HG03520 (cell line): ENCODE data around the gene ING1.
"Not testable (repeated sequence)": the region's sequence is repeated elsewhere in the genome, so short reads cannot be mapped to it uniquely, and the experiment has no call there.

Source experiments
- ATAC-seq: cut with Tn5 transposase; IDR thresholded peaks from one replicate; pipeline ENCODE4 v1.9.1; 2021; ENCODE audit warnings: mild to moderate bottlenecking, moderate library complexity; ENCODE audit not compliant: unreplicated experiment

The ING1 gene

DNA sequence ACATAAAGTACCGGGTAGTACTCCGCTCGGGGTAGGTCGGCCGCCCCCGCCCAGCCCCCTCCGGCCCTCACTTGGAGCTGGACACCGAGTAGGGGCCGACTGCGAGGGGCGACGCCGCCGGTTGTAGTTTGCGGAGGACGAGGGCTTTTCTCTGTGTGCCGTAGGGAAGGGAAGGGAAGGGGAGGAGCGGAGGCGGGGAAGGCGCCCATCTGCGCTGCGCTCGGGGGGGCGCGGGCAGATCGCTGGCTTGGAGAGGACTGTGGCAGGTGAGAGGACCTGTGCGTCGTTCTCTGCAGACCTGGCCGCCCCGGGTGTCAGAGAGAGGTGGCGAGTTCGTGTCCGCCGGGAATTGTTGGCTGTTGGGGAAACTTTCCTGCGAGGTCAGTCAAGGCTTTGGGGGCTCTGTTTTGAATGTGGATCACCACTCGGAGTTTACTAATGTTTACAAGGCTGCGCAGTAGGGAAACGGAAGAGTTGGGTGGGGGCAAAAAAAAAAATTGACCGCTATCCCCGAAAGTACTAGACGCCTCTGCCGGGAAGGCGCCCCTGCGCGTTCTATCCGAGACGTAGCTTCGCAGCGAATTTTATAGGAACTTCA is 1.4 kb downstream of the ING1 start:
- ATAC-seq: no peak

DNA sequence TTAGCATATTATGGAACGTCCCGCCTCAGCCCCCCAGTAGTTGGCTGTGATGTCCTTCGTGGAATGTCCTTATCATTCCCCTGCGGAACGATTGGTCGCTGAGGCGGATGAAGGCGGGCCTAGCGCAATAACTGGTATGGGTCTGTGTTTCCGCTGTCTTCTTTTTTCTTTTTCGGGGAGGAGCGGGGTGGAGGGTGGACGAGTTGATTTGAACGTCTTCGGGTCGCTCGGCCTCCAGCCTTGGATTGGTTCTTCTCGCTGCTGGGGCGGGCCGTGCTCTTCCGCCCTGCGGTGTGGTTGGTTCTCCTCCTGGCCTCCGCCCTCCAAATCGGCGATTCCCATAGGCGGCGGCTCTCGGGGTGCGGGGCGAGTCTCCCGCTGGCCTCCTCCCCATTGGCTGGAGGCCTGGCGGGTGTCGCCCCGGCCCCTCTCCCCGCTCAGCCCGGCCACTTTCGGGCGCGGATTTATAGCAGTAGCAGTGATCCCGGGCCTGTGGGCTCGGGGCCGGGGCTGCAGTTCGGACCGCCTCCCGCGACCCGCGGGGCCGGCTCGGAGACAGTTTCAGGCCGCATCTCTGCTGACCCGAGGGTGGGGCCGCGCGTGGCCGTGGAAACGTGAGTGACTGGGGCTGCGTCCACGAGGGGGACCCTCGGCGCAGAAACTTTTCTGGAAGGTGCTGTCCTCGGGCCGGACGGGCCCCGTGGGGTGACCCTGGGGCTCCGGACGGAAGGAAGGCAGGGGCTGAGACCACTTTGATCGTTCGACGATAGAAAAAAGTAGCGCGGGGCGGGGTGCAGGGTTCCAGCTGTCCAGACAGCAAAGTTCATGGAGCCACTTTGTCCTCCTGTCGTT is 2.1 kb downstream of the ING1 start:
- peak; percentile 54 for ATAC-seq

DNA sequence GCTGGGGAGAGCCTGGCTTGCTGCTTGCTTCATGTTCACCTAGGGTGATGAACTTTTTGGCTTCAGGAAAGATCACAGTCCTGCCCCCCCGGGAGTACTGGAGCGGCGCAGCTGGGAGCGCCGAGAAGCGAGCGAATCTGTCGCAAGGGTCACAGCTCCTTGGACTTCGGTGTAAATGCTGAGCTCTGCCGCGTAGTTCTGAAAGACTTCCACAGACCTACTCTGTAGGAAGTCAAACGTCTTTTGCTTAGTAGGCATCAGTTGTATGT is 2.7 kb downstream of the ING1 start:
- ATAC-seq: no peak

DNA sequence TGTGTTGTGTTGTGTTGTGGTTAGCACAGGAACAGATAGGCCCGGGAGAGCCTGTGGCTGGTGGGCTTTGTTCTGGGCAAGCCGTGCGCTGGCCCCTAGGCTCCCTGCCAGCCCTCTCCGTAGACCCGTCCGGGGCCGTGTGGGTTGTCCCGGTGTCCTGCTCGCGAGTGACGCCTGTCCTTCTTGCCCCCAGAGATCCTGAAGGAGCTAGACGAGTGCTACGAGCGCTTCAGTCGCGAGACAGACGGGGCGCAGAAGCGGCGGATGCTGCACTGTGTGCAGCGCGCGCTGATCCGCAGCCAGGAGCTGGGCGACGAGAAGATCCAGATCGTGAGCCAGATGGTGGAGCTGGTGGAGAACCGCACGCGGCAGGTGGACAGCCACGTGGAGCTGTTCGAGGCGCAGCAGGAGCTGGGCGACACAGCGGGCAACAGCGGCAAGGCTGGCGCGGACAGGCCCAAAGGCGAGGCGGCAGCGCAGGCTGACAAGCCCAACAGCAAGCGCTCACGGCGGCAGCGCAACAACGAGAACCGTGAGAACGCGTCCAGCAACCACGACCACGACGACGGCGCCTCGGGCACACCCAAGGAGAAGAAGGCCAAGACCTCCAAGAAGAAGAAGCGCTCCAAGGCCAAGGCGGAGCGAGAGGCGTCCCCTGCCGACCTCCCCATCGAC is 5.7 kb downstream of the ING1 start:
- ATAC-seq: no peak

DNA sequence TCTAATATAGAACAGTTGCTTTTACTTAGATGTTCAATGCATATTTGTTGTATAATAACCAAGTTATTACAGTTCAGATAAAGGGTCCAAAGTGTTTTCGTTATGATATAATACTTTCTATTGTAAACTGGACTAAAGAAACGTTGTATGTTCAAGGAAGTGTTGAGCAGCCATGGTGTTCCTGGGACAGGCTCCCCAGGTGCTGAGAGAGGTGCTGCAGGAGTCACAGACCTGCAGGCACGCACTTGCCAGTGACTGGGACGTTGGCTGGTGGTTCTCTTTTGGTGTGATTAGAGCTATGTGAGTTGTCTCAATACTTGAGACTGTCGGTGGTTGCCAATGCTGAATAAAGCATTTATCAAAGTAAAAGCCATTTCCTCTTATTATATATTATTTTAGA is 9.5 kb downstream of the ING1 start:
- ATAC-seq: no peak

DNA sequence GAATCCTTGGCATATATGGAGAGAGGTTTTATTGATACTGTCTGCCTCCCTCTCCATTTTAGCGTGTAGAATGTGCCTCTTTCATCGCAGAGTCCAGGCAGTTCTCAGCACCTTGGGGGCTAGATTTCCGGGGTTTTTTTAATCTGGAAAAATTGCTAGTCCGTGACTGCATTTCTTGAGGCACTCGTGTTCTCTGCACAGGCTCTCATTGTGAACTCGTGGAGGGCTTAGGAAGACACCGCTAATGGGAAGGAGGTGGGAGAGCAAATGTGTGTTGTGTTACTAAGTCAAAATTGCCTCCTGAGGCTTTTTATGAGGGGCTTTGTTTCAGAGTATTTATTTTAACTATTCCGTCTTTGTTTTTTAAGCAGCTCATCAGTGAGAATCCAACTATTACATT is 10.1 kb downstream of the ING1 start:
- no peak for ATAC-seq

DNA sequence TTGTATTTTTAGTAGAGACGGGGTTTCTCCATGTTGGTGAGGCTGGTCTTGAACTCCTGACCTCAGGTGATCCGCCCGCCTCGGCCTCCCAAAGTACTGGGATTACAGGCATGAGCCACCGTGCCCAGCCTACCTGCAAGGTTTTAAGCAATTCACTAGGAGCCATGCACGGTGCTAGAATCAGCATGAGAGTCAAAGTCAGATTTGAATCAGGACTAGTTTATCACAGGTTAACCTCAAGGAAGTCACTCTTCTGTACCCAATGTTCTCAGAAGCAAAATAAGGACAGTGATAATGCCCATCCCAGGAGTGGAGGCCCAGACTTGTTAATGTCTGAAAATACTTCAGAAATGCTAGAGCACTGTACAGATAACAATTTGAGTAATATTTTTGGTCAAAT is 12.7 kb downstream of the ING1 start:
- ATAC-seq: not testable (repeated sequence)

DNA sequence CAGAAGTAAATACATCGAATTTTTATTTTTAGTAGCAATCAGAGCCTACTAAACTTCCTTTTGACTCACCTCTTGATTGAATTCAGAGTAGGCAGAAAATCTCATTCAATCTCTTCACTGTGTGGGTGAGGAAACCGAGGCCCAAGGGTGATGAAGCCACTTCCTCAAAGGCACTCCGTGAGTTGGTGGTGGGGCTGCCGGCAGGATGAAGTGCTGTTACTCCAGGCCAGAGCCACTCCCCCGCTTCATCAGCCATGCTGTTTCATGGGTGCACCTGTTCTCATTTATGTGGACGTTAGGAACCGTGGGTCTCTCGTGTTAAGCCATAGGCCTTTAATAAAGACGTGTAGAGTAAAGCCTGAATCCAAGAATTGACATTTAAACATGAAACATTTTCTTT is 13.2 kb downstream of the ING1 start:
- peak; percentile 76 for ATAC-seq

DNA sequence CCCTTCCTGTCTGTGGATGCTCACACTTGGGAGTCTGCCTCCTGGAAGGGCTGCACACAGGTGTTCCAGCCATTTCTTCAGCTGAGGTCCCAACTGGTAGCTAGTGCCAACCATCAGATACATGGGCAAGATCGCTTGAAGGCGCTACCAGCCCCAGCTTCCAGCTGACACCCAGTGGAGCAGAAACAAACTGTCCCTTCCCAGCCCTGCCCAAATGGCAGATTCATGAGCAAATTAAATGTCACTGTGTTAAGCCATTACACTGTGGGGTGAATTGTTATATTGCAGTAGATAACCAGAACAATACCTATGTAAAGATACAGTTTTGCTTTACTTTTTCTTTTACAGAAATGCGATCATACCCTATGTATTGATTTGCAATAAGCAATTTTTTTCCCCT is 17.6 kb downstream of the ING1 start:
- ATAC-seq: no peak

DNA sequence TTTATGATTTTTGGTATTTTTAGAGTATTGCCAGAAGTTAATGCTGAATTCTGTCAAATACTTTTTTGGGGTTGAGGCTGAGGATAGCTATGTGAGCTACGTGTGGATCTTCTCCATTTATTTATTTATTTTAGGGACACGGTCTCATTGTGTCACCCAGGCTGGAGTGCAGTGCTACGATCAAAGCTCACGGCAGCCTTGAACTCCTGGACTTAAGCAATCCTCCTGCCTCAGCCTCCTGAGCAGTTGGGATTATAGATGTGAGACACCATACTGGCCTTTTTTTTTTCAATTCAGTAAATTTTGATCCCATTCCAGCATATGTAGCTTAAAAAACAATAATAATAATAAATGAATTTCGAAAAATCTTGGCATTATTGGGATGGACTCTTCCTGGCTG is 21.1 kb downstream of the ING1 start:
- no peak for ATAC-seq

DNA sequence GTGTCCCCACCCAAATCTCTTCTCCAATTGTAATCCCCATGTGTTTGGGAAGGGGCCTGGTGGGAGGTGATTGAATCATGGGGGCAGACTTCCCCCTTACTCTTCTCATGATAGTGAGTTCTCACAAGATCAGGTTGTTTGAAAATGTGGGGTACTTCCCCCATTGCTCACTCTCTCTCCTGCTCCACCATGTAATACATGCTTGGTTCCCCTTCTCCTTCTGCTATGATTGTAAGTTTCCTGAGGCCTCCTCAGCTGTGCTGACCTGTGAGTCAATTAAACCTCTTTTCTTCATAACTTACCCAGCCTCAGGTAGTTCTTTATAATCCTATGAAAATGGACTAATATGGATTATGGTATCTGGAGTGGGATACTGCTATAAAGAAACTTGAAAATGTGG is 24.1 kb downstream of the ING1 start:
- no peak for ATAC-seq

DNA sequence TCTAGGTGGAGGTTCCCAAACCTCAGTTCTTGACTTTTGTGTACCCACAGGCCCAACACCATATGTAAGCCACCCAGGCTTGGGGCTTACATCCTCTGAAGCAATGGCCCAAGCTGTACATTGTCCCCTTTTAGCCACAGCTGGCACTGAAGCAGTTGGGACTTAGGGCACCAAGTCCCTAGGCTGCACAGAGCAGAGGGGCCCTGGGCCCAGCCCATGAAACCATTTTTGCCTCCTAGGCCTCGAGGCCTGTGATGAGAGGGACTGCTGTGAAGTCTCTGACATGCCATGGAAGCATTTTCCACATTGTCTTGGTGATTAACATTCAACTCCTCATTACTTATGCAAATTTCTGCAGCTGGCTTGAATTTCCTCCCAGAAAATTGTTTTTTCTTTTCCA is 30.2 kb downstream of the ING1 start:
- ATAC-seq: no peak

DNA sequence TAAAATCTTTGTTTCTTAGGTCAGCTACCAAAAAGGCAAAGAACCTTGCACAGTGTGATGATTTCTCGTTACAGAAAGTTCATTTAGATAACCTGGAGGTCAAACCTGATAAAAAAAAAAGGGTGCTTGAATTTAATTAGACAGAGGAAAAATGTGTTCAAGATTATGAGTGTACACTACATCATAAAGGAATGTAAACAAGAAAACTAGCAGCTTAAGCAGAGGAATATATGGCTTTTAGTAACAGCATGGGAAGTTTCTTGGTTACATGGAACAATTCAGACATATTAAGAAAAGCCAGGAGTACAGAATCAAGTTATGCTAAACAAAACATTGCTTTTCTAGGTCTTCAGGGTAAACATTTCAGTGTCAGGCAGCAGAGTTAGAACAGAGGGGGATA is 32.9 kb downstream of the ING1 start:
- ATAC-seq: no peak

DNA sequence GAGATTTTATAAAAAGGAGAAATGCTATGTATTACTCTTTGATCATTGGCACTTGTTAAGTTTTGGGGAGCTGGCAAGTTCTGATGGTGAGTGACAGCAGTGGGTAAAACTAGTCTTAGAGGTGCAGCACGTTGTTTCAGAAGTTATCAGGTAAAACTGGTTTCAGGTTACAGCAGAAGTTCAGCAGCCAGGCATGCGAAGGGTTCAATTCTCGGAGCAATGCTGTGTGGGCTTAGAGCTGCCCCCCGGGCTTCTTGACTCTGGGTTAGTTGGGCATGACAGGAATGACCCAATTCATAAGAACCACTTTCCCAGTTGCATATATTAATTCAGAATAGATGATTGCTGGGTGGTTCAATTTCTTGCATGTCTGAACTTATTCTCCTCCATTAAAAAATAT is 34.8 kb downstream of the ING1 start:
- no peak for ATAC-seq

DNA sequence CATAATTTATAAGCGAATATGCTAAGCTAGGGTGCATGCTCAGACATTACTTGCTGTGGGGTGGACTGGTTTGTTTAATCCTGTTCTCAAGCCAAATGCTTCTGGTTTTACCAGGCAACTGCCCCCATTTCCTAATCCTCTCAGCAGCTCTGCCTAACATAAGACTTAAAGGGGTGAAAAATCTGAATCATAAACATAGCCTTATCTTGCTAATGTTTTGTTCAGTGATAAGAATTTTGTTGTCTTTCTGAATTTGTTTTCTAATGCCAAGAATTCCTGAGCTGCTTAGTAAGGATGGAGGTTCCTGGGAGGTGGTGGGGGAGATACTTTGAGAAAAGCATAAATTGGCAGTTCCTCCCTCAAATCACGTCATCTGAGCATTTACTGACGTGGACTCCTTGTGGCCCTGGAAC is 42.7 kb downstream of the ING1 start:
- ATAC-seq: no peak

DNA sequence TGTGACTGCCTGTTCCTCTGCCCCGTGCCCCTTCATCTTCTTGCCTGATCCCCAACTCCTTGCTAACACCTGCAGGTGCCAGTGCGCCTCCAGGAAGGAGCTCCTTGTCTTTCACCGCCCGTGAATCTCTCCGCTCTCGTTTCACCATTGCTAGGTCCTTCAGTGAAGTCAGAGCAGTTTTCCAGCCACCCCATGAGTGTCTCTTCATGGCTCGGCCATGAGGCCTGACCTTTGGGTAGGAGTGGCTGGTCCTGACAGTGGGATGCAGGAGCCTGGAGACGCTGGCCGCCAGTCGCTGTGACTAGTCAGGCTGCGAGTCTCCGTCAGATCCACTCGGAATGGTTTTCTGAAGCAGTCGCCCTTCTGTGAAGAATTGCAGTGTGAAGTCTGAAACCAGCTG is 43.8 kb downstream of the ING1 start:
- no peak for ATAC-seq

DNA sequence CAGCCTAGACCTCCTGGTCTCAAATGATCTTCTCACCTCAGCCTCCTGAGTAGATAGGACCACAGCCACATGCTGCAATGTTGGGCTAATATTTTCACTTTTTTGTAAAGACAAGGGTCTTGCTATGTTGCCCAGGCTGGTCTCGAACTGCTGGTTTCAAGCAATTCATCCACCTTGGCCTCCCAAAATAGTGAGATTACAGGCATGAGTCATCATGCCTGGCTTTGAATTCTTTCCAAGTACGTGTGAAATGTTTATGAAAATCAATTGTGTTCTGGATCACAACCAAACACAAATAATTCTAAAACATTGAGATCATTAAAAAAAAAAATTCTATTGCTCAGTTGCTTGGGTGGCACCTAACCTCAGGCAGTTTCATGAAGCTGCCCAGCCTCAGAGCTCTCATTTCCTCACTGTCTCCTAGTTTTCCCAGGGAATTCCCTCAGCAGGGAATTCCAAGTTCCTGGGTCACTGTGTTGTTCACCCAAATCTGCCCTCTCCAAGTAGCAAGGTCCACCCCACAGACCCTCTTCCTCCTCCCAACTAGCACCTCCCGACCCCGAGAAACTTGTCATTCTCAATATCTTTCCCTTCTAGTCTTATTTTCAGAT is 44.8 kb downstream of the ING1 start:
- no peak for ATAC-seq

DNA sequence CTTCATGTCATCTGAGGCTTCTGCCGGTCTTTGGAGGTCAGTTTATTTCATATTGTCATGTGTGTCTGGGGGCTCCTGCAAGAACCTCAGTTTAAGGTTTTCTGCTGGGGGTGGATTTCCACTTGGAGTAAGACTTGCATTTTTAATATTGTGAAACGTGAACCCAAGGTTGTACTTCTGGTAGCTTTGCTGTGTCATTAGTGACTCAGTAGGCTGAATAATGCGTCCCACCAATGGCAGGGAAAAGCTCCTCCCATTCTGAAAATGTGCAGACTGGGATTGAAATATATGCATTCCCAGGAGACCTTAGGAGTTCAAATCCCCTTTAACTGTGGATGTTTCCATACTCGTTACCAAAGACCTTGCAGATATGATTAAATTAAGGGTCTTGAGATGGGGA is 46.2 kb downstream of the ING1 start:
- no peak for ATAC-seq

DNA sequence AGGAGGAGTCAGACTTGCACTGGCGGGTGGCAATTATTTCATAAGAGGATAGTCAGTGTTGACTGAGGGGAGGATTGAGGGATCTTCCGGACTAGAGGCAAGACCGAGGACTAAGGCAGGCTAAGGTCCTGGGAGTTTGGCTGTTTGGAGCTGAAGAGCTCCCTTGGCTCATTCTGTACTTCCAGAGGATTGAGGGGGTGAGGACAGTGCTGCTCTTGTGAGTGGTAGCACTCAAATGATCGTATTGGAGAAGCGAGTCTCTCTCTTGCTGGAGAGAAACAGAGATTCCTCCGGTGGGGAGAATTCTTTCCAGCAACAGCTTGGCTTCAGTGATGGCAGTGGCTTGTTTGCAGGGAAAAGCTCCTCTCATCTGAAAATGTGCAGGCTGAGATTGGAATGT is 47.1 kb downstream of the ING1 start:
- ATAC-seq: no peak

DNA sequence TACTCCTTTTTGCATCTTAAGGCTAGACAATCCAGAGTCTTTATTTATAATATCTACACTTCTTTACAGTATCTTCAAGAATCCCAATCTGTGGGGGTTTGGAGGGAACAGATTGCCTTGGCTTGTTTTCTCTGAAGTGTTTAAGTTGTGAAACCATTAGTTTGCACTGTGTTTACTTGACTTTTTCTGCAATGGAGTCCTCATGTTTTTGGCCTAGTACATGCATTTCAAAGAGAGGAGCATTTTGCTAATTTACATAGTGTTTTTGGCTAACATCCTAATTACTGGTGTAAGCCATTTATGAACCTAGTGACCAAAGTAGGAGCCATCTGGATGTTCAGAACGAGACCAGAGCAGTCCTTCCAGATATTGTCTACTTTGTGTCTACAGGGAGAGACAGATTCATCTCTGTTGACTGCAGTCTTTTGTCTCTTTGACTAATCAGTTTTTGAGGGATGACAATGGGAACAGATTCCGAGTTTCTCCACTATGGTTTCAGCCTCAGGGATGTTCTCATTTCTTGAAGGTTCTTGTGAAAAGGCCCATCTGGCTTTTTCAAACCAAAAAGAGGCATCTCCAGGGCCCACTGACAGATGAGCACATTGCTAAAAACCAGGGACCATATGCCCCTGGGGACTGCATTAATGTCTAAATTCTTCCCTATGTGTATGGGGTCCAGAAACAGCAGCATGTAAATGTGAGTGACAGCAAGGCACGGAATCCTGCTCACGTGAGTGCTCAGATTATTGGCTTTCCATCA is 53.4 kb downstream of the ING1 start:
- ATAC-seq: no peak

DNA sequence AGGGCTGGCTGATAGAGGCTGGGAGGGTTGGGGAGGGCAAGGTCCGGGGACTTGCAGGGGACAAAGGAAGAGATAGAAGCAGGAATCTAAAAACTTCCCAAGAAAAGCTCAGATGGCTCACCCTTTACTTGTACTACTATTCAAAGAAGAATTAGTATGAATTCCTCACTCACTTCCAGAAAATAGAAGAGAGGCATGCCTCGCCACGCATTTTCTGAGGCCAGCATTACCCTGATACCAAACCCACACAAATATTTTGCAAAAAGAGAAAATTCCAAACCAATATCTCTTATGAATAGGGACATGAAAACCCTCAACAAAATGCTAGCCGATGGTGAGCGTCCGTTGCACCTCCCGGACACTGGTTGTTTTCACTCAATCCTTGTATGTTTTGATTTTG is 54.0 kb downstream of the ING1 start:
- ATAC-seq: no peak
